Measurements from ENCODE around the gene PPP1R9B. TPM values are rescaled to one million over a fixed set of nuclear protein-coding genes. Genes with fewer than 3 reads are reported as not detected.
A peak's percentile ranks its signal among the peaks of the same experiment; 100 is the strongest.

PPP1R9B gene
- total and polyA plus RNA-seq, 8 donors = 13.5 to 34.6 (median 17.7) TPM

DNA sequence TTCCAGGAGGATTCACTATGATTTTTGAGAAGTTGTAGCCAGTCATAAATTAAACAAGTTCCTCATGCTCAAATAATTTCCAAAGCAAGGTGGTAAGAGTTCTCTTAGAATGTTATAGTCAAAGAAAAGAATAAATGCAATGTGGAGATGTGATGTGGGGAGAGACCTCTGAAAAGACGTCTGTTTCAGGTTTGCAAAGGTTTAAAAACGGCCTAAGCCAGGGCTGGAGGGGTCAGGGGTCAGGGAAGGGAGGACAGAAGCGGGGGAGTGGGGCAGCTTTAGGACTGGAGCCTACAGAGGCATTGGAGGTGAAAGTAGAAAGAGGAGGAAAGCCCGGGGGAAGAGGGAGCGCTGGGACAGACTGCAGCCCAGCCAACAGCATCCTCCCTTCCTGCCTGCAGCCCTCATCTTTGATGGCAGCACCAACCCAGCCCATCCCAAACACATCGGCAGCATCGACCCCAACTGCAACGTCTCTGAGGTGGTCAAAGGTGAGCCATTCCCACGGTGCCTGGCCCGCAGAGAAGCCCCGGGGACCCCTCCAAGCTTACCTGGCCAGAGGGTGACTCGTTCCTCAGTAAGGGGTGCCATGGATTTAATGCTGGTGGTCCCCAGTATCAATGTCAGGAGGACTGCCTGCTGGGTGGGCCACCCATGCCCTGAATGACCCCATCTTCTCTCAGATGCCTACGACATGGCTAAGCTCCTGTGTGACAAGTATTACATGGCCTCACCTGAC lies 43.9 kb downstream of the PPP1R9B start:
- TF ChIP-seq, protein P1, sequence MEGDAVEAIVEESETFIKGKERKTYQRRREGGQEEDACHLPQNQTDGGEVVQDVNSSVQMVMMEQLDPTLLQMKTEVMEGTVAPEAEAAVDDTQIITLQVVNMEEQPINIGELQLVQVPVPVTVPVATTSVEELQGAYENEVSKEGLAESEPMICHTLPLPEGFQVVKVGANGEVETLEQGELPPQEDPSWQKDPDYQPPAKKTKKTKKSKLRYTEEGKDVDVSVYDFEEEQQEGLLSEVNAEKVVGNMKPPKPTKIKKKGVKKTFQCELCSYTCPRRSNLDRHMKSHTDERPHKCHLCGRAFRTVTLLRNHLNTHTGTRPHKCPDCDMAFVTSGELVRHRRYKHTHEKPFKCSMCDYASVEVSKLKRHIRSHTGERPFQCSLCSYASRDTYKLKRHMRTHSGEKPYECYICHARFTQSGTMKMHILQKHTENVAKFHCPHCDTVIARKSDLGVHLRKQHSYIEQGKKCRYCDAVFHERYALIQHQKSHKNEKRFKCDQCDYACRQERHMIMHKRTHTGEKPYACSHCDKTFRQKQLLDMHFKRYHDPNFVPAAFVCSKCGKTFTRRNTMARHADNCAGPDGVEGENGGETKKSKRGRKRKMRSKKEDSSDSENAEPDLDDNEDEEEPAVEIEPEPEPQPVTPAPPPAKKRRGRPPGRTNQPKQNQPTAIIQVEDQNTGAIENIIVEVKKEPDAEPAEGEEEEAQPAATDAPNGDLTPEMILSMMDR (IDR thresholded peaks at IDR 0.05) = no peak
- Histone ChIP-seq H3K36me3 (peaks cover 0 to 24% (median 4%) of the 10 kb centered on the region in 3 donors), H3K9me3 (no peaks in the 10 kb centered on the region), H3K4me3 (no peak overlapping the region), H3K4me1 (peaks cover 12 to 21% (median 20%) of the 10 kb centered on the region in 3 donors), H3K27me3 (no peaks in the 10 kb centered on the region), H3K27ac (no peak overlapping the region)
- ATAC-seq (no peak), DNase-seq (peak in 1 of 6 donors; percentile 13), FAIRE-seq (no peak)
- intact Hi-C loops (cut with DNase I) = no loop called here
- 71 to 74% methylated on average over 13 of the region's 13 CpGs for WGBS, 2 donors

GRCh38 chr17:50105811-50106210 lies 44.7 kb downstream of the PPP1R9B start:
- TF ChIP-seq, protein P1 (IDR thresholded peaks at IDR 0.05) = no peak
- H3K4me3 ChIP-seq = no peak overlapping the region
- peaks cover 0 to 24% (median 4%) of the 10 kb centered on the region in 3 donors for H3K36me3 ChIP-seq
- FAIRE-seq (no peak), DNase-seq (peak in 1 of 6 donors; percentile 58), ATAC-seq (no peak)
- H3K27ac ChIP-seq = no peak overlapping the region
- H3K4me1 ChIP-seq = peaks cover 18 to 21% (median 21%) of the 10 kb centered on the region in 3 donors
- intact Hi-C loops (cut with DNase I) = no loop called here
- H3K27me3 ChIP-seq = no peaks in the 10 kb centered on the region
- H3K9me3 ChIP-seq = no peaks in the 10 kb centered on the region
- WGBS, 2 donors = 93 to 94% methylated on average over 21 of the region's 21 CpGs

DNA sequence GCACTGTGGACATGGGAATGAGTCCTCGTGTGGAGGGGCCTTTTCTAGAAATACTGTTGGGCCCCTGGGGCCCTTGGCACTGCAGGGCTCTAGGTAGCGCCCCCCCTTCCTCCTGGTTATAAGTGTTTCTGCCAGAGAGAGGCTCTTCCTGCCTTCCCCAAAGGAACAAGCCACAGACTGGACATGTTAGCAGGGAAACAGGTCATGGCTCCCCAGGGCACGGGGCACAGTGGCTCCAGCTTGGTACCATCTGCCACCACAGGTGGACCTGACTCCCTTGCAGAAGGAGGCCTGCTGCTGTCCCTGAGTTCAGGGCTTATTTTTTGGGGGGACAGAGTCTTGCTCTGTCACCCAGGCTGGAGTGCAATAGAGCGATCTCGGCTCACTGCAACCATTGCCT lies 46.5 kb downstream of the PPP1R9B start:
- Histone ChIP-seq H3K36me3 (peaks cover 0 to 19% (median 4%) of the 10 kb centered on the region in 3 donors), H3K4me1 (peaks cover 25 to 34% (median 31%) of the 10 kb centered on the region in 3 donors), H3K9me3 (no peaks in the 10 kb centered on the region), H3K27me3 (no peaks in the 10 kb centered on the region), H3K4me3 (no peak overlapping the region), H3K27ac (no peak overlapping the region)
- ATAC-seq (no peak), FAIRE-seq (no peak), DNase-seq (no peak)
- TF ChIP-seq, protein P1 (IDR thresholded peaks at IDR 0.05) = no peak
- intact Hi-C loops (cut with DNase I) = no loop called here
- WGBS, 2 donors = 89 to 93% methylated on average over 5 of the region's 5 CpGs

DNA sequence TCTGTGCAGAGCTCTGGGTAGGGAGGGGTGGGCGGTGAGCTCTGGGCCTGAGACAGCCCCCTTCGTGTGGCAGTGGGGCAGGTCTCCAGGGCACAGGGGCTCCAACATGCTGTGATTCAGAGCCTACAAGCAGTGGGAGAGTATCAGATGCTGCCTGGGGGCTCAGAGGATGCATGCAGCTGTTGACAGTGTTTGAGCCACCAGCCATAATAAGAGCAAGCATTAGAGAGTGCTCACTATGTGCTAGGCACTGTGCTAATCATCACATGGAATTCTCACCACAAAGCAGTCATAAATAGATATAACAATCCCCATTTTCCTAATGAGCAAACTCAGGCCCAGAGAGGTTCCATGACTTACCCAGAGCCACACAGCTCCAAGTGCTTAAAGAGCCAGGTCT lies 47.2 kb downstream of the PPP1R9B start:
- Histone ChIP-seq H3K9me3 (no peaks in the 10 kb centered on the region), H3K4me1 (peaks cover 25 to 34% (median 31%) of the 10 kb centered on the region in 3 donors), H3K4me3 (no peak overlapping the region), H3K36me3 (peaks cover 0 to 19% (median 7%) of the 10 kb centered on the region in 3 donors), H3K27me3 (no peaks in the 10 kb centered on the region), H3K27ac (no peak overlapping the region)
- 73 to 77% methylated on average over 2 of the region's 2 CpGs for WGBS, 2 donors
- intact Hi-C loops (cut with DNase I) = no loop called here
- DNase-seq = no peak
- no peak for ATAC-seq
- TF ChIP-seq, protein P1 (IDR thresholded peaks at IDR 0.05) = no peak
- no peak for FAIRE-seq
